Measurements from ENCODE around the gene CRYL1. TPM values are rescaled to one million over a fixed set of nuclear protein-coding genes. Genes with fewer than 3 reads are reported as not detected.

The CRYL1 gene
- total and polyA plus RNA-seq, 2 of the 8 experiments (the other 6 are each of a cell fraction or from before 2014, with no cell fraction given), result 1.9 to 6.4 TPM

GRCh38 chr13:20429682-20430081, 96.0 kb downstream of the CRYL1 start:
- no peak overlapping the region for H3K9ac ChIP-seq (replicated peaks in 1 of 4; ENCODE audit: extremely low read depth in 1 of 4, low read depth in 3 of 4, low read length in 3 of 4)
- no peak overlapping the region for H2BK5ac ChIP-seq (ENCODE audit: low read depth, low read length)
- no peak overlapping the region for H3K4ac ChIP-seq (replicated peaks; ENCODE audit: insufficient read length, low read depth, low read length)
- CTCF ChIA-PET (ENCODE audit: partially characterized antibody), result no interaction called here
- H3K79me1 ChIP-seq (ENCODE audit: low read depth, low read length), result no peaks in the 10 kb centered on the region
- POLR2A ChIA-PET (ENCODE audit: partially characterized antibody), result no interaction called here
- FAIRE-seq (no peak), DNase-seq (ENCODE audit: low read depth in 1 of 2, low spot score in 2 of 2) (no peak)
- no peak overlapping the region for H3K14ac ChIP-seq (ENCODE audit: insufficient read length)
- no peak overlapping the region for H2BK15ac ChIP-seq (ENCODE audit: low read length)
- no peak overlapping the region for H2AK5ac ChIP-seq (ENCODE audit: low read depth, low read length)
- H4K91ac ChIP-seq (replicated peaks; ENCODE audit: insufficient read length, low read length), result no peak overlapping the region
- no peaks in the 10 kb centered on the region for H3K79me2 ChIP-seq (ENCODE audit: control insufficient read depth in 1 of 2, insufficient read depth in 2 of 2, low read length in 2 of 2)
- 95% methylated on average over 8 of the region's 9 CpGs; no CpG with 5 or more reads in 1 of the 2 experiments for WGBS, 2 experiments (ENCODE audit: extremely low coverage in 1 of 2, insufficient coverage in 1 of 2, insufficient read length in 1 of 2, insufficient replicate concordance in 2 of 2, low coverage in 1 of 2, low lambda C conversion rate in 2 of 2, missing lambda C conversion rate in 1 of 2)
- no peak overlapping the region for H4K8ac ChIP-seq (ENCODE audit: extremely low read depth, insufficient read depth, low read length)
- no peak overlapping the region for H2BK12ac ChIP-seq (ENCODE audit: low read depth, low read length)
- no peak overlapping the region for H3K4me2 ChIP-seq (ENCODE audit: insufficient read depth in 1 of 2, low read depth in 2 of 2, low read length in 2 of 2)
- no peaks in the 10 kb centered on the region for H3K36me3 ChIP-seq (ENCODE audit: control insufficient read depth in 2 of 4, insufficient read depth in 4 of 4, low read length in 3 of 4)
- H2BK20ac ChIP-seq (ENCODE audit: low read length), result no peak overlapping the region
- H4K5ac ChIP-seq (ENCODE audit: insufficient read length, low read depth, low read length), result no peak overlapping the region
- H4K20me1 ChIP-seq (replicated peaks in 1 of 2; ENCODE audit: control insufficient read depth in 1 of 2, insufficient read depth in 2 of 2, low read length in 2 of 2), result no peaks in the 10 kb centered on the region
- no peaks in the 10 kb centered on the region for H3K27me3 ChIP-seq (replicated peaks in 1 of 4; ENCODE audit: control insufficient read depth in 3 of 4, extremely low read depth in 1 of 4, insufficient read depth in 3 of 4, low read length in 3 of 4)
- no peak for TF ChIP-seq SP4 (IDR thresholded peaks at IDR 0.05; ENCODE audit: low read length)
- no peak for TF ChIP-seq MAX (IDR thresholded peaks at IDR 0.05)
- no peak for TF ChIP-seq NANOG (IDR thresholded peaks at IDR 0.05; ENCODE audit: insufficient read depth, low read depth, low read length, poor library complexity, severe bottlenecking)
- no peak for TF ChIP-seq BRCA1 (IDR thresholded peaks at IDR 0.05; ENCODE audit: low read depth, low read length)
- TF ChIP-seq ASH2L (IDR thresholded peaks at IDR 0.05; ENCODE audit: low read length), result no peak
- no peak for TF ChIP-seq SRF (IDR thresholded peaks at IDR 0.05; ENCODE audit: low read depth, low read length)
- H3K18ac ChIP-seq (ENCODE audit: extremely low read depth, low read length), result no peak overlapping the region
- no peak overlapping the region for H3K56ac ChIP-seq (replicated peaks; ENCODE audit: insufficient read length, low read depth, low read length)
- H3K9me3 ChIP-seq (ENCODE audit: insufficient read depth in 2 of 2, low read depth in 1 of 2, low read length in 1 of 2), result no peaks in the 10 kb centered on the region
- H2BK120ac ChIP-seq (replicated peaks; ENCODE audit: low read depth, low read length), result no peak overlapping the region
- H3K23ac ChIP-seq (ENCODE audit: insufficient read length), result no peak overlapping the region
- H2AFZ ChIP-seq (ENCODE audit: low read length), result no peak overlapping the region
- no peak overlapping the region for H3K27ac ChIP-seq (ENCODE audit: low read depth, low read length)
- H3K23me2 ChIP-seq (ENCODE audit: low read depth, low read length), result no peaks in the 10 kb centered on the region
- H3K4me3 ChIP-seq (ENCODE audit: extremely low read depth in 1 of 4, insufficient read depth in 2 of 4, low read depth in 3 of 4, low read length in 4 of 4), result no peak overlapping the region
- peaks cover 0 to 3% (median 2%) of the 10 kb centered on the region in 4 experiments; a peak in 5 of 7 replicates for H3K4me1 ChIP-seq (replicated peaks in 1 of 4; ENCODE audit: control insufficient read depth in 3 of 4, insufficient read depth in 4 of 4, low read length in 3 of 4)
